Measurements from ENCODE around the gene ITGBL1. TPM values are rescaled to one million over a fixed set of nuclear protein-coding genes. Genes with fewer than 3 reads are reported as not detected.

ITGBL1 gene
- total RNA-seq, 2 experiments from 2014 or later = not detected

DNA sequence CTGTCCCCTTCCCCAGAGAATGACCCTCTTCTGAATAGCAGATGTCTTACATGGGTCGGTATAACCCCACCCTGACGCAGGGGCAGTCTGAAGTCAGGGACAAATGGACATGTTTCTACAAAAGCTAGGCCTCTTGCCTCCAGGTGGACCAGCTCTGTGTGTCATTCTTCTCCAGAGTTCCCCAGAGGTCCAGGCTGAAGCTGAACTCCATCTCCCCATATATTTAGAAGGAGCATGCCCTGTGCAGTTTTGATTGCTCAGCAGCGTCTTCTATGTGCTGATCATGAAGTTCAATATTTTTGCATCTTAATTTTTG is 27.4 kb upstream of the ITGBL1 start:
- no peaks in the 10 kb centered on the region for H3K9me3 Mint-ChIP-seq
- H3K4me3 Mint-ChIP-seq = no peak overlapping the region
- H3K36me3 Mint-ChIP-seq (ENCODE audit: low read depth) = no peaks in the 10 kb centered on the region
- no peaks in the 10 kb centered on the region for H3K4me1 Mint-ChIP-seq
- H3K27me3 Mint-ChIP-seq = peaks cover 2% of the 10 kb centered on the region
- no peak for DNase-seq
- H3K27ac Mint-ChIP-seq = no peak overlapping the region
- ChIA-PET CTCF (no interaction called here), POLR2A (no interaction called here)

GRCh38 chr13:101425623-101426022 is 26.9 kb upstream of the ITGBL1 start:
- no peak overlapping the region for H3K27ac Mint-ChIP-seq
- peaks cover 2% of the 10 kb centered on the region for H3K27me3 Mint-ChIP-seq
- no peaks in the 10 kb centered on the region for H3K4me1 Mint-ChIP-seq
- no peaks in the 10 kb centered on the region for H3K36me3 Mint-ChIP-seq (ENCODE audit: low read depth)
- no peaks in the 10 kb centered on the region for H3K9me3 Mint-ChIP-seq
- ChIA-PET POLR2A (no interaction called here), CTCF (no interaction called here)
- DNase-seq = no peak
- H3K4me3 Mint-ChIP-seq = no peak overlapping the region

DNA sequence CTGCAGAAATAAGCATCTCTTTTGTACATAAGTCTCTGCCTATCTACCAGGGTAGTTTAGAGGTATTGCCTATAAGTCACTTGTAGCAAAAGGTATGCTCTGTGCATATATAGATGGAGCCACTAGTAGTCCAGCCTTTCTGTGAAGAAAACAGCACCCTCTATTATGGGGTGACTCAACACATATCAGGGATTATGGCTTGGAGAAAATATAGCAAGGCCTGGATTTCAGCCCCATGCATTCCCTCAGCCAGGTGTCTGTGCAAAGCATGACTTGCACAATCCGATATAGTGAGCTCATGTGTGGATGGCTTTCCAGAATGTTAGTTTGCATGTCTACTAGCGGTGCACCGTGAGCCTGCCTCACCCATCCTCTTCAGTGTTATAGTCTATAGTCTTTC is 22.7 kb upstream of the ITGBL1 start:
- Mint-ChIP-seq H3K27ac (no peak overlapping the region), H3K36me3 (ENCODE audit: low read depth) (no peaks in the 10 kb centered on the region), H3K4me3 (no peak overlapping the region), H3K4me1 (no peaks in the 10 kb centered on the region), H3K27me3 (peaks cover 2% of the 10 kb centered on the region), H3K9me3 (no peaks in the 10 kb centered on the region)
- no peak for DNase-seq
- POLR2A ChIA-PET = no interaction called here
- CTCF ChIA-PET = no interaction called here

GRCh38 chr13:101433895-101434294 is 18.6 kb upstream of the ITGBL1 start:
- no peaks in the 10 kb centered on the region for H3K36me3 Mint-ChIP-seq (ENCODE audit: low read depth)
- POLR2A ChIA-PET = no interaction called here
- H3K27me3 Mint-ChIP-seq = no peaks in the 10 kb centered on the region
- H3K9me3 Mint-ChIP-seq = no peaks in the 10 kb centered on the region
- CTCF ChIA-PET = interaction anchor here (0.7 kb wide), 1 partner anchor 28 kb away, joined by 4 read pairs; no protein-coding TSS in a partner anchor
- DNase-seq = no peak
- H3K4me3 Mint-ChIP-seq = no peak overlapping the region
- no peaks in the 10 kb centered on the region for H3K4me1 Mint-ChIP-seq
- H3K27ac Mint-ChIP-seq = no peak overlapping the region

- Mint-ChIP-seq H3K27ac (no peak overlapping the region), H3K4me3 (no peak overlapping the region), H3K4me1 (no peaks in the 10 kb centered on the region), H3K36me3 (ENCODE audit: low read depth) (no peaks in the 10 kb centered on the region), H3K9me3 (no peaks in the 10 kb centered on the region), H3K27me3 (no peaks in the 10 kb centered on the region)
- no peak for DNase-seq
- ChIA-PET POLR2A (no interaction called here), CTCF (interaction anchor here (0.7 kb wide), 1 partner anchor 29 kb away, joined by 4 read pairs; no protein-coding TSS in a partner anchor)
These were observed 18.0 kb upstream of the ITGBL1 start for GRCh38 chr13:101434486-101434885.

DNA sequence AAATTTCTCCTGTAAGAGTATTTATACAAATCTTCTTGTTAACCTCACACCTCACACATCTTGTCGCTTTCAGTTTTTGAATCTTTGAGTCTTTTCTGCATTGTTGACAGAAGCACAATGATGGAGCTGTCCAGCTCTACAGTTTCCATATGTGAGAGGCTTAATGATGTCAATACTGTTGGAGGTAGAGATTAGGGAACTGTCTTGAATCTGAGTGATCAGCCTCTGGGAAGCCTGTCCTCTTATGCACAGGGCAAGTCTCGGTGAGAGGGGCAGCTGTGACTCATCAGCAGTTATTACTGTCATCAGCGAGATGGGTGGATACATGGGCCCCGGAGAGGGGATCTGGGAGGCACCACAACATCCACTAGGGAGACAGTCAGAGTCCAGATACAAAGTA is 4.6 kb upstream of the ITGBL1 start:
- H3K9me3 Mint-ChIP-seq = no peaks in the 10 kb centered on the region
- no peak overlapping the region for H3K4me3 Mint-ChIP-seq
- H3K27me3 Mint-ChIP-seq = no peaks in the 10 kb centered on the region
- POLR2A ChIA-PET = no interaction called here
- CTCF ChIA-PET = no interaction called here
- no peak for DNase-seq
- H3K27ac Mint-ChIP-seq = no peak overlapping the region
- H3K4me1 Mint-ChIP-seq = no peaks in the 10 kb centered on the region
- H3K36me3 Mint-ChIP-seq (ENCODE audit: low read depth) = no peaks in the 10 kb centered on the region

GRCh38 chr13:101449790-101450748 is 2.4 kb upstream of the ITGBL1 start:
- Mint-ChIP-seq H3K27ac (no peak overlapping the region), H3K9me3 (no peaks in the 10 kb centered on the region), H3K4me1 (no peaks in the 10 kb centered on the region), H3K27me3 (peaks cover 8% of the 10 kb centered on the region), H3K4me3 (no peak overlapping the region), H3K36me3 (ENCODE audit: low read depth) (no peaks in the 10 kb centered on the region)
- DNase-seq = no peak
- ChIA-PET CTCF (no interaction called here), POLR2A (no interaction called here)

GRCh38 chr13:101450749-101451130 is 1.7 kb upstream of the ITGBL1 start:
- Mint-ChIP-seq H3K4me3 (no peak overlapping the region), H3K9me3 (no peaks in the 10 kb centered on the region), H3K36me3 (ENCODE audit: low read depth) (no peaks in the 10 kb centered on the region), H3K27ac (no peak overlapping the region), H3K4me1 (no peaks in the 10 kb centered on the region), H3K27me3 (peaks cover 8% of the 10 kb centered on the region)
- POLR2A ChIA-PET = no interaction called here
- CTCF ChIA-PET = no interaction called here
- DNase-seq = no peak

DNA sequence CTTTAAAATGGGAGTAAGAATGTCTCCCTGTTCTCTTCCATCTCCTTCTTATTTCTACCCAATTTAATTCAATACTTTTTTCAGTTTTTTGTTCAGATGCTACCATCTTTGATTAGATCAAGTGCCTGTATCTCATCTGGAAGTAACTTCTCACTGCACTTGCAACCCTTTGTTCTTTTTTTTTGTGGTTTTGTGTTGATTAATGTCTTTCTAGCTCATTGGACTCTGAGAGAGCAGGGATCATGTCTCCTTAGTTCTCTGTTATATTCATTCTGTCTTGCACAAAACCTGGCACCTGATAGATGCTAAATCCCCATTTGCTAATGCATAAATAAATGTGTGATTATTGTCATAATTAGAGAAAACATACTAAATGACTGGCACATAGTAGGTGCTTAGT is 834 bp upstream of the ITGBL1 start:
- DNase-seq = no peak
- H3K27me3 Mint-ChIP-seq = peaks cover 8% of the 10 kb centered on the region
- ChIA-PET CTCF (no interaction called here), POLR2A (no interaction called here)
- no peak overlapping the region for H3K27ac Mint-ChIP-seq
- no peak overlapping the region for H3K4me3 Mint-ChIP-seq
- H3K4me1 Mint-ChIP-seq = no peaks in the 10 kb centered on the region
- no peaks in the 10 kb centered on the region for H3K36me3 Mint-ChIP-seq (ENCODE audit: low read depth)
- H3K9me3 Mint-ChIP-seq = no peaks in the 10 kb centered on the region

- Mint-ChIP-seq H3K27me3 (peaks cover 10% of the 10 kb centered on the region), H3K9me3 (no peaks in the 10 kb centered on the region), H3K36me3 (ENCODE audit: low read depth) (no peaks in the 10 kb centered on the region), H3K27ac (no peak overlapping the region), H3K4me1 (no peaks in the 10 kb centered on the region), H3K4me3 (no peak overlapping the region)
- ChIA-PET POLR2A (no interaction called here), CTCF (no interaction called here)
- DNase-seq = no peak
These were observed 1.3 kb downstream of the ITGBL1 start for GRCh38 chr13:101453784-101454201.

DNA sequence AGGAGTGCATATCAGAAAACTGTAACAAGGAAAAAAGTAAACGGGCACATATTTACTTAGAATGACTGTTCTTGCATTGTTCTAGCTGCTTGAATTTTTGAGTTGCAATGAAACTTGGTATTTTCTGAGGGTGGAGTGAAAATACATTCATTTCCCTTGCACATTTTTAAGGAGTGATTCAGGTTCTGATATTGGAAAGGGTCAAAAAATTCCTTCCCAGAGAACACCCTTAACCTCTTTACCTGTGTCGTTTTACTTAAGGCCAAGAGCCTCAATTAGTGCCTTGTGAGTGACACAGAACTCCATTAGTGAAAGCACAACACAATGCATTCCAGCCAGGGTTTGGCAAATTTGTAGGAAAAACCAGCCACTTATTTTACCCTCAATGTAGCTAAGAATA is 2.3 kb downstream of the ITGBL1 start:
- no peak for DNase-seq
- Mint-ChIP-seq H3K9me3 (no peaks in the 10 kb centered on the region), H3K36me3 (ENCODE audit: low read depth) (no peaks in the 10 kb centered on the region), H3K27me3 (peaks cover 11% of the 10 kb centered on the region), H3K27ac (no peak overlapping the region), H3K4me1 (no peaks in the 10 kb centered on the region), H3K4me3 (no peak overlapping the region)
- CTCF ChIA-PET = interaction anchor here (0.6 kb wide), 1 partner anchor 28 kb away, joined by 3 read pairs; no protein-coding TSS in a partner anchor
- POLR2A ChIA-PET = no interaction called here

DNA sequence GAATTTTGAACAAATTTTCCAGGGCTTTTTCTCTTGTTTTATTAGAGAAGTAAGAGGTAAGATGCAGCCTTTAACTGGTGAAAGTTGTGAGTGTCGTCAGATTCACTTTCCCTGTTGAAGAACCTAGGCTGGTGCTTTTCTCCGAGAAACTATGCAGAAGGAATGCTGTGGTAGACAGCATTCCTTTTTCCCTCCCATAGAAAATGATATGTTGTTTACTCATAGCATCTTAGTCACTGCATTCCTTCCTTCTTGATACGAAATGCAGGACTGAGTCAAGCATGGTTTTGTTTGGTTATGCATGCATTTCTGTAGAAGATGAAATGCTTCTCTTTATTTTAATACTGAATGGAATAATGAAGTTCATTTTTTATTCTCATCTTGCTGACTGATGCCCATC is 3.4 kb downstream of the ITGBL1 start:
- no peaks in the 10 kb centered on the region for H3K36me3 Mint-ChIP-seq (ENCODE audit: low read depth)
- ChIA-PET CTCF (no interaction called here), POLR2A (interaction anchor here (0.6 kb wide), 1 partner anchor 250 kb away, joined by 4 read pairs; no protein-coding TSS in a partner anchor)
- no peaks in the 10 kb centered on the region for H3K9me3 Mint-ChIP-seq
- no peak overlapping the region for H3K27ac Mint-ChIP-seq
- H3K27me3 Mint-ChIP-seq = peaks cover 11% of the 10 kb centered on the region
- H3K4me1 Mint-ChIP-seq = no peaks in the 10 kb centered on the region
- DNase-seq = no peak
- no peak overlapping the region for H3K4me3 Mint-ChIP-seq

GRCh38 chr13:101457176-101457575 is 4.7 kb downstream of the ITGBL1 start:
- H3K27me3 Mint-ChIP-seq = peaks cover 11% of the 10 kb centered on the region
- no peaks in the 10 kb centered on the region for H3K9me3 Mint-ChIP-seq
- POLR2A ChIA-PET = no interaction called here
- no peak overlapping the region for H3K27ac Mint-ChIP-seq
- H3K36me3 Mint-ChIP-seq (ENCODE audit: low read depth) = no peaks in the 10 kb centered on the region
- H3K4me3 Mint-ChIP-seq = no peak overlapping the region
- CTCF ChIA-PET = no interaction called here
- no peaks in the 10 kb centered on the region for H3K4me1 Mint-ChIP-seq
- DNase-seq = no peak

DNA sequence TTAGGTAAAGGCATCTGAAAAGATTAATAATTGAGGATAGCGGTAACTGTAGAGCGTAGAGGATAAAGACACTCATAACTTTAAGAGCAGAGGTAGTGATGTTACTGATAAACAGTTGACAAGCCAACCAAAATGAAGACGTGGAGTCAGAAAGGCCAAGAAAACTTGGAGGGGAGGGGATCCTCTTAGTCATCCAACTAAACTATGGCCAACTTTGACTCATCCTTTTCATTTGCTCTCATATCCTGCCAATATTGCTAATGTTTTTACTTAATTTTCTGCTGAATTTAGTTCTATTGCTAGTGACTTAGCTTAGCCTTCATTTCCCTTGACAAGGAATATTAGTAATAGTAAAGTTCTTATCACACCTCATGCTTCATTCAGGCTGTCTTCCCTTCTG is 13.4 kb downstream of the ITGBL1 start:
- H3K27me3 Mint-ChIP-seq = no peaks in the 10 kb centered on the region
- H3K27ac Mint-ChIP-seq = no peak overlapping the region
- CTCF ChIA-PET = no interaction called here
- no peaks in the 10 kb centered on the region for H3K4me1 Mint-ChIP-seq
- no peak overlapping the region for H3K4me3 Mint-ChIP-seq
- POLR2A ChIA-PET = no interaction called here
- no peak for DNase-seq
- no peaks in the 10 kb centered on the region for H3K36me3 Mint-ChIP-seq (ENCODE audit: low read depth)
- H3K9me3 Mint-ChIP-seq = no peaks in the 10 kb centered on the region
